Right renal pelvis (tissue), 4 donors: ENCODE results near the gene FBXW7. TPM values are rescaled to one million over a fixed set of nuclear protein-coding genes. Genes with fewer than 3 reads are reported as not detected.

ENCODE experiments used
- DNase-seq, 4 donors: peaks; one replicate each; pipeline ENCODE4 v3.0.0-alpha.2; 2013; ENCODE audit warnings: low read depth in 4 of 4, low spot score in 3 of 4, missing footprints in 1 of 4
- polyA plus RNA-seq, 4 donors: library from polyadenylated mRNA; unstranded; fragments of 120-200 nt; gene quantifications; one replicate each; pipeline ENCODE4 v1.2.1, GENCODE V29; 2013; ENCODE audit not compliant: insufficient read length in 4 of 4

Gene FBXW7
- polyA plus RNA-seq, 4 donors = 22.7 to 33.9 (median 32.4) TPM

DNA sequence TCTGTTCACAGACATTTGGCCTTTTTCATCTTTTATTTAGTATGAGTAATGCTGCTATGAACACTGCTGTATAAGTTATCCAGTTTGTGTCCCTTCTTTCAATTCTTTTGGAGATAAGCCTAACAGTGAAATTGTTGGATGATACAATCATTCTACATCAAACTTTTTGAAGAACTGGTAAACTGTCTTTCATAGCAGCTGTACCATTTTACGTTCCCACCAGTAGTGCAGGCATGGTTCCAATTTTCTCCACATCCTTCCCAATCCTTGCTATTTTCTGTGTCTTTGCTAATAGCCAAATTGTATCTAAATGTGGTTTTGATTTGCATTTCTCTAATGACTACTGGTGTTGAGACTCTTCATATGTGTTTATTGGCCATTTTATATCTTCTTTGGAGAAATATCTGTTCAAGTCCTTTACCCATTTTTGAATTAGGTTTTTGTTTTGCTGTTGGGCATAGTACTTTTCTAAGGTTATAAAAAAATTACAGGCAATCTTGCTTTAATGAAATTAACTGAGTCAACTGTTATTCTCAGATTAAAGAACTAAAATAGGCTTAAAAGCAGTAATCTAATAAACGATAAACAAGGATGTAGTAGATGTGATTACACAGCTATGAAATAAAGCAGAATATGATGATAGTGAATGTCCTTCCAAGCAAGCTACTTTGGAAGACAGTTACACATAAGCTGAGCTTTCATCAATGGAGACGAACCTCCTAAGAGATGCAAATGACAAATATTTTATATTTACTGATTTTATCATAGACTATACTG, 57.2 kb downstream of the FBXW7 start:
- no peak for DNase-seq

DNA sequence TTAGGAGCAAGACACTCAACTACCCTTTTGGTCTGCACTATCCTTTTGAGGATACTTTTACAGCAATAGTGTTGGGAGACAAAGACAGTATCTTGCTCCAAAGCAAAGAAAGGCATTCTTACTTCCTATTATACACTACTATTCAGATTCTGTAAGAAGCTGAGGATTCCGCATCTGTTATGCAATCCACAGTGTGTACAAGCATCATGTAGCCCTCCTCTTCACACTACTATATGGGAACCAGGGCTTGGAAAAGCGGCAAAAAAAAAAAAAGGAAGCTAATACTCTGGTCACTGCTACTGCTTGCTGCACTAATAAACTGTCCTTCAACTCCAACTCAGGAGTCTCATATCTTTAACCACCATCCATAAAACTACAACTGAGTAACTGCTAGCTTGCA, 59.1 kb downstream of the FBXW7 start:
- no peak for DNase-seq

DNA sequence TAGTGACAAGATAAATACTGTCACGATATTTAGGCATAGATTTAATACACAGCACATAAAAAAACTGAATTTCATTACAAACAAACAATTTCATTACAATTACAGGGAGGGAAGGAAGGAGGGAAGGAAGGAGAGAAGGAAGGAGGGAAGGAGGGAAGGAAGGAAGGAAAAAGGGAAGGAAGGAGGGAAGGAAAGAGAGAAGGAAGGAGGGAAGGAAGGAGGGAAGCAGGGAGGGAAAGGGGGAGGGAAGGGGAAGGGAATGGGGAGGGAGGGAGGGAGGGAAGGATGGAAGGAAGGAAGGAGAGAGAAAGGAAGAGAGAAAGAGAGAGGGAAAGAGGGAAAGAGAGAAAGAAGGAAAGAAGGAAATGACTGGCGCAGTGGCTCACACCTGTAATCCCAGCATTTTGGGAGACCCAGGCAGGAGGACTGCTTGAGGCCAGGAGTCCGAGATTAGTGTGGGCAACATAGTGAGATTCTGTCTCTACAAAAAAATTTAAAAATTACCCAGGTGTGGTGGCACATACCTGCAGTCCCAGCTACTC, 64.6 kb downstream of the FBXW7 start:
- no peak for DNase-seq

DNA sequence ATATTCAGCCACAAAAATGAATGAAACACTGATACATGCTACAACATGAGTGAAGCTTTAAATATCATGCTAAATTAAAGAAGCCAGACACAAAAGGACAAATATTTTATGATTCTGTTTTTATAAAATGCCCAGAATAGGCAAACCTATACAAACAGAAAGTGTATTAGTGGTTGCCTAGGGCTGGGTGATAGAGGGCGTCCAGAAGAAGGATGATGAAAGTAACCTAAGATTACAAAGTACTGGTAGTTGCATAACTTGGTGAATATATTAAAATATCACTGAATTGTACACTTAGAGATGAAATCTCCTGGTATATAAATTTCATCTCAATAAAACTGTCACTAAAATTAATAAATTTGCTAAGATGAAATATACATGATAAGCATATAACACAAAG, 67.5 kb downstream of the FBXW7 start:
- DNase-seq = no peak

DNA sequence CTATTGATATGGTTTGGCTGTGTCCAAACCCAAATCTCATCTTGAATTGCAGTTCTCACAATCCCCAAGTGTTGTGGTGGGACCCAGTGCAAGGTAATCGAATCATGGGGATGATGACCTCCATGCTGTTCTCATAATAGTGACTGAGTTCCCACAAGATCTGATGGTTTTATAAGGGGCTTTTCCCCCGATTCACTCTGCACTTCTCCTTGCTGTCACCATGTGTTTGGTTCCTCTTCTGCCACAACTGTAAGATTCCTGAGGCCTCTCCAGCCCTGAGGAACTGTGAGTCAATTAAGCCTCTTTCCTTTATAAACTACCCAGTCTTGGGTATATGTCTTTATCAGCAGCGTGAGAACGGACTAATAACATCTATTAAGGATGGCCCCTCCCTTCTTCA, 68.8 kb downstream of the FBXW7 start:
- no peak for DNase-seq

DNA sequence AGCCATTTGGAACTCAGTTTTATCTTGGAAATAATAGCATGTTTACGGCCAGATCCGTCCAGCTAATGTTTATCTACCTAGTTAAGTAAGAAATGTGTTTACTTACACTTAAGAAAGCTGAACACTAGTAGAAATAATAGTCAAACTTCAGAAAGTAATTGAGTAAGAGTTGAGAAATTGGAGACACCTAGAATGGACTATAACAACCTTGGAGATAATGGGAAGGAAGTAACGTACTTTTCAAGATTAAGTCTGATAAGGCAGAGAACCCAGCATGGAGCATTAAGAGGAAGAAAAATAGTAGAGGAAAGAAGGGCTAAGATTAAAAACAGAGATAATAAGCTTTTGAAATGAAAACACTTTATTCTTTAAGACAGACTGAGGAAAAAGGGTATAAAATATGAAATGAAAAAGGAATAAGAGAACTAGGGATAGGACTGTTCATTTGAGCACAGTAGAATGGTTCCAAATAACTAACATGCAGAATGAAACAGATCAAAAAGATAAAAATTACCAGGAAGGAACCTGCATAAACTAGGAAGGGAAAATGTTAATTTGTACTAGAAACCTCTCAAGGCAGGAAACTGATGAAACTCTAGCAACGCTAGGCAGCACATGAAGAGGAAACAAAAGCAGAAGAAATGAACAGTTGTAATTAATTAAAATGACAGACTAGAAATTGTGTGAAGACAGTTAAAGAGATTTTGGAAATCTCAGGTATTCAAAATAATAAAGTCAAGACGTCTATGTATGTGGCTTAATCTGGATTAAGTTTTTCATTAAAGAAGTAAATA, 71.7 kb downstream of the FBXW7 start:
- no peak for DNase-seq

DNA sequence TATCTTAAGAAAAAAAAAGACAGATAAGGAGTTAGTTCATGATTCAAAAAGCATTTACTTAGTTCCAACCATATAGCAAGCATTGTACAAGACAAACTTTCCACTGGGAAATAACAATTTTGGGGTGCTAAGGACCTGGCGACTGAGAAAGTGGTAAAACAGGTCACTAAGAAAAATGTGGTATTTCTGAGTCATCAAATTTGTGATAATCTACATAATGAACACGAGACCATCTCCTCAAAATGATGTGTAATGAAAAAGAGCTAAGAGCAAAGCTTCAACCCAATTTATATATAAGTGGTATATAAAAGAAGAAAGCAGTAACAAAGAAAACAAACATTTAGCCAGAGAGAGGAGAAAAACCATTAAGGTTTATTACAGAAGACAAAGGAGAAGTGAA, 72.3 kb downstream of the FBXW7 start:
- DNase-seq = no peak

DNA sequence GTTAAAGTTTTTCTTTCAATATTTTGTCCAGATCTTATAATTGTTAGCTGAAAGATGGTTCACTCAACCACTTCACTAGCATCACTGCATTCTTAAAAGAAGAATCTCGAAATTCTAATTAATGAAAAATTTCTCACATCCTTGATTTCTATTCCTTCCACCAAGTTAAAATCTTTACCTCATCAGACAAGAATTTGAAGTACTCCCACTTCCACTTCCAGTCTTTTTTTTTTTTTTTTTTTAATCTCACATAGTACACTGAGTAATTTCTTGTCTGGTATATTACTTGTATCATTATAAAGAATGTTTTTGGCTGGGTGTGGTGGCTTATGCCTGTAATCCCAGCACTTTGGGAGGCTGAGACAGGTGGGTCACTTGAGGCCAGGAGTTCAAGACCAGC, 73.2 kb downstream of the FBXW7 start:
- no peak for DNase-seq

DNA sequence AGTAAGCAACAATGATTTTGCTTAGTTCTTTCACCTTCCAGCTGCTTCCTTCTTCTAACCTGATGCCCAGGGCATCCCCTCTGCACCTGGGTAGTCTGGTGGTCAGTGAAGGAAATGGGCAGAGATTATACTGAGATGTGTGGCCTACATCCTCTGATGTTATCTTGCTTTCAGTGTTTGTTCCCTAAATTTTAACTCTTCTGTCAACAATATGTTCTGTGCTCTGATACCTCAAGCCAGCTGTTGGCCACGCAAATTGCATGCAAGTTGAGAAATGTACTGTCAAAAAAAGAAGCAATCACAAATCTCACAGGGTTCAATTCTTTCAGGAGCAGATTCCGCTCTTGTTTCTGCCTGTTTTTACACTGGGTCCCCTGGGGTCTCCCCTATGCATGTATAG, 73.8 kb downstream of the FBXW7 start:
- no peak for DNase-seq

DNA sequence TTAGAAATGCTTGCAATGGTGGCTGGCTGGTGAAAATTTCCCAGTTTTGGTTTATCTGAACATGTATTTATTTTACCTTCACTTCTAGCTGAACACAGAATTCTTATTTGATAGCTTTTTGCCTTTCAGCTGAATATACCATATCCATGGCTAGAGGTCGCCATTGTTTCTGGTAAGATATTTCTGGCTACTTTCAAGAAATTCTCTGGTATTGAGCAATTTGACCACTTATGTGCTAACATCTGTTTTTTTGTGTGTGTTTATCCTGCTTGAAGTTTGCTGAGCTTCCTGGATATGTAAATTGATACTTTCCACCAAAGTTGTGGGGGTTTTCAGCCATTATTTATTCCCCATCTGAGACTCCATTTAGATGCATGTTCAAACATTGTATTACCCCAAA, 75.4 kb downstream of the FBXW7 start:
- DNase-seq = no peak

DNA sequence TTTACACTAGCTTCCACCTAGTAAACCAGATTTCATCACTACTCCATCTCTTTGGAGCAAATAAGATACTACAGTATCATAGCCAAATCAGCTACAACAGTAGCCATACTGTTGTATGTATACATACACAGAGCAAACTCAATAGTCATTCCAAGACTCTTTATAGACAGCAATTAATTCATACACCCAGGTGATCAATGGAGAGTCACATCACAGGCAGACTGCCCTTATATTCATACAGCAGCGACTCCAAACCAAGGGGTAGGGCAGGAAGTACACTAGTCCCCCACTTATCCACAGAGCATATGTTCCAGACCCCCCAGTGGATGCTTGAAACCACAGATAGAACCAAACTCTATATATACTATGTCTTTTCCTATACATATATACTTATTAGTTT, 76.6 kb downstream of the FBXW7 start:
- DNase-seq = no peak

DNA sequence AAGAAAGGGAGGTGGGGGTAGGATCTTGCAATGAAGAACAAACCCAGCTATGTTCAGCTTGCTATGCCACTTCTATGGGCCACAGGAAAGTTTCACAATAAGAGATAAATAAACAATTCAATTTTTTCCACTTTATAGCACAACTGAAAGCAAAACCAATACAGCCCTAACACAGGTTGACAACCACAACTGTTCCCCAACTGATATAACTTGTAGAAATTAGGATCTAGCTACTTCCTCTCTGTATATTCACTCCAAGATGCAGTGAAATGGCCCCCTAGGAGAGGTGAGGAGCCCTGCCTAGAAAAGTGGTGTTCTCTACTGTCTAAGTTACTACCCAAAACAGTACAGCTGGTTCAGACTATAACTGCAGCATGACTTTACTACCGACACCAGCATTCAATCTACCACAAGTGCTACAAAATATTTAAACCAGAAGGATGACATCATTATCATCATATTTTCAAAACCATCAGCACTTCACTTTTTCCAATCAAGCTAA, 77.0 kb downstream of the FBXW7 start:
- no peak for DNase-seq

DNA sequence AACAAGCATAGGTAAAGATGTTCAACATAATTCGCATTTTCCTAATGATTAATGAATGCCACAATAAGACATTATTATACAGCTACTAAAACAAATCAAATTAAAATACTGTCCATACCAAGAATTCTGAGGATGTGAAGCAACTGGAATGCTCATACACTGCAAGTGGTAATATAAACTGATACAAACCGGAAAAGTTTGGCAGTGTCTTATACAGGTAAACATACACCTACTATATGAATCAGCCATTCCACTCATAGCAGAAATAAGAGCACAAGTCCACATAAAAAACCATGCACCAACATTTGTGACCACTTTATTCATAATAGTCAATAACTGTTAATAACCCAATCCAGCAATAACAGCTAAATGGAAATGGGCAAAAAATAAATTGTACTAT, 79.3 kb downstream of the FBXW7 start:
- no peak for DNase-seq

DNA sequence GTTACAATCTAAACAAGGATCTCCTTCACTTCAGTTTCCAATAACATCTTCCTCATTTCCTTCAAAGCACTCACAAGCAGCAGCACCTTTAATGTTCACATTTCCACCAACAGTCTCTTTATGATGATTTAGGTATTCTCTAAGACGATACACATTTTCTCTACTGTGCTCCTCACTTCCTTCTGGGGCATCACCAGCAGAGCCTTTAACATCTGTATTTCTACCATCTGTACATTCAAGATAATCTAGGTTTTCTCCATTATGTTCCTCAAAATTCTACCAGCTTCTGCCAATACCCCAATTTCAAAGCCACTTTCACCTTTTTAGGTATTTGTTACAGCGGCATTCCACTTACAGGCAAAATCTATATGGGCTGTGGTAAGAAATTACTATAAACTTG, 80.6 kb downstream of the FBXW7 start:
- no peak for DNase-seq

DNA sequence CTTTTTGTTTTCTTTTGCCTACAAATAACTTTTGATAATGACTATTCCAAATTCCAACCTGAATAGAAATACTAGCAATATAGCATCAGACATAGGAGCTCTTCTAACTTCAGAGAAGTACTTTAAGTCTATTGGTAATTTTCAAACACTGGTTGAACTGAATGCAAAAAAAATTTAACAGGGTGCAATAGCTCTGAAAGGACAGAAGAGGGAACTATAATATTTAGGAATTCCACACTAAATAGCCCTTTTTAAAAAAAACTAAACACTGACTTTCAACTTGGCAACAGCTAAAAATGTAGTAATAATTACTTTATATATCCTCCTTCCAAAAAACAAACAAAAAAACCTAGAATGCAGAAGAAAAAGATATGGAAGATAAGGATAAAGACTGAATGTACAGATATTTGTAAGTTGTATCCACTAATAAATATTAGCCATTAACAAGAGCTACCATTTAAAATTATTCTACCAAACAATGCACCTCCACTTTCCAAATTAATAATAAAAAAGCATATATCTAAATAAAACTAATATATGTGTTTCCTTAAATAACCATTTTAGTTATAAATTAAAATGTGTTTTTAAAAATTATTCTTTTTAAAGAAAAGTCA, 81.4 kb downstream of the FBXW7 start:
- no peak for DNase-seq

DNA sequence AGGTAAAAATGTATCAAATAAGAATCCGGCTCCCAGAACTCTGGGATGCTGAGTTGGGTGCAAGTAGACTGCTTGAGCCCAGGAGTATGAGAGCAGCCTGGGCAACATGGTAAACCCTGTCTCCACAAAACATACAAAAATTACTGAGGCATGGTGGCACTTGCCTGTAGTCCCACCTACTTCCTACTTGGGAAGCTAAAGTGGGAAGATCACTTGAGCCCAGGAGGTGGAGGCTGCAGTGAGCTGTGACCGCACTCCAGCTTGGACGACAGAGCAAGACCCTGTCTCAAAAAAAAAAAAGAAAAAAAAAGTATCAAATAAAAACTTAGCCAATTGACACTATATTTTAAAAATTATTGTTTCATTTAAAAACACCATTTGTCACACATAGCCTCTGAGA, 84.4 kb downstream of the FBXW7 start:
- DNase-seq = no peak

DNA sequence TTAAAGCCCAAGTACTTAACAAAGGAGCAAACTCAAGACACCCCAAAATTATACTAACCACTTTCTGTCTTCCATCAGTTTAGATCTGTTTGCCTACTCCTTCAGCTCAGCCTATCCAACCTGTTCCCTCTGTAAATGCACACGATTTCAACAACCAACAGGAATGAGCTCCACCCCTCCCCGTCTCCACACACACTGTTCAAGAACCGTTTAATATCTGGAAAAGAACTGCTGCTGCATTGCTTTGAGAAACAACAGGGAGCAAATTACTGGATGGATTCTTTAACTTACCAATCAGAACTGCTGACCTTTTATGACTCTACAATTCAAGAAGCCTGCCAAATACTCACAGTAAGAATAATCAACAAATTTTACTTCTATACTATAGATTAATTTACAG, 87.0 kb downstream of the FBXW7 start:
- no peak for DNase-seq

DNA sequence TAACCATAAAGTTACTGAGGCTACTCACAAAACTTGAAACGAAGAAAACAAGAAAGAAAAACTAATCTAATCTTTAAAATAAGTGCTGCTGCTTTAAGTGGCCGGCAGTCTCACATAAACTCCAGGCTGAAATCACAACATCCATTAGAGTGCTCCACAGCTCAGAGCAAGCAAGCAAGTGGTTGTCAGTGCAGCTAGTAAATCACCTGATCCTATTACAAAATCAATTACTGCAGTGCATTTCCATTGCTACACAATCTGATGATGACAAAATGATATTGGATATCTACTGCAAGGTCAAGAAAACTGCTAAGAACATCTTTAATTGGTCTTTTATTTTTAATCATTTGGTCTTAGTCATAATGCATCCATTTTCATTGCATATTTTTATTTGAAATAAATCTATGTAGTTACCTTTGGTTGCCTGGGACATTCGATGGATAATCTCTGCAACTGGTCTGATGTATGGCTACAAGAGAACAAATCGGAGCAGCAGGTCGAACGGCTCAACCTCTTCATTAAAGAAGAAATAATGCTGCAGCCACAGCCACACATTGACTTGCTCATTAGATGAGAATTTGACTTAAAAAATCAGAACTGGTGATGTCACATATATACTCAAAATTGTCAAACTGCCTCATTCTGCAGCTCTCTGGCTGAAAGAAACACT, 87.7 kb downstream of the FBXW7 start:
- no peak for DNase-seq

DNA sequence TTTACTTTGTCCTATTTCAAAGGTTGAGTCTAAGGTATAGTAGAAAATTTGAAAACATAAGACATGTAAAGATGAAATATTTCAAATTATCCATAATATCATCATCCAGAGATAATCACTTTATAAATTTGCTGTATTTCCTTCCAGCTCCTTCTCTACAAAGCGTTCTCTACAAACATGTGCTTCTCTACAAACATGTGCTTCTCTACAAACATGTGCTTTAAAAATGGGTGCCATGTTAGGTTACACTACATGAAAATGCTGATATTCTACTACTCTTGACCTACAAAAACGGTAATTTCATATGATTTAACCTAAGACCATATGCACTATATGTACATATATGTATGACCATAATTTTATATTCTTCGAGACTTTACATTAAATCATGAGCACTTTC, 92.0 kb downstream of the FBXW7 start:
- DNase-seq = no peak

DNA sequence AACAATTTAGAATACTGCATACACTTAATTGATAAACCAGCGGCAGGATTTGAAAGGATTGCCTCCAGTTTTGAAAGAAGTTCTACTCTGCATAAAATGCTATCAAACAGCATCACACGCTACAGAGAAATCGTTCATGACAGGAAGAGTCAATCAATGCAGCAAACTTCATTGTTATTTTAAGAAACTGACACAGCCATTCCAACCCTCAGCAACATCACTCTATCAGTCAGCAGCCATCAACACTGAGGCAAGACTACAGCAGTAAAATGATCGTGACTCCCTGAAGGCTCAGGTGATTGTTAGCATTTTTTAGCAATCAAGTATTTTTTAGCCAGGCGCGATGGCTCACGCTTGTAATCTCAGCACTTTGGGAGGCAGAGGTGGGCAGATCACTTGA, 98.3 kb downstream of the FBXW7 start:
- no peak for DNase-seq

DNA sequence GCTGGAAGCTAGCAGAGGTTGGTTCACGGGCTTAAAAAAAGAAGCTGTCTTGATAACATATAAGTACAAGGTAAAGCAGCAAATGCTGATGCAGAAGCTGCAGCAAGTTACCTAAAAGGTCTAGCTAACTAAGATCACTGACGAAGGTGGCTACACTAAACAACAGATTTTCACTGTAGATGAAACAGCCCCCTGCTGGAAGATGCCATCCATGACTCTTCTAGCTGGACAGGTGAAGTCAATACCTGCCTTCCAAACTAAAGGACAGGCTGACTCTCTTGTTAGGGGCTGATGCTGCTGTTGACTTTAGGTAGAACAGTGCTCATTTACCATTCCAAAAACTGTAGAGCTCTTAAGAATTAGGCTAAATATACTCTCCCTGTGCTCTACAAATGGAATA, 99.5 kb downstream of the FBXW7 start:
- DNase-seq = no peak
